PC-9 (cell line): Measurements from ENCODE around the gene ZNF385B. TPM values are rescaled to one million over a fixed set of nuclear protein-coding genes. Genes with fewer than 3 reads are reported as not detected.

ENCODE experiments used
- BruUV-seq: library from RNA; stranded (reverse); fragments of 400-500 nt; replicated peaks from 2 replicates; lab custom pipeline; 2021; lab: Mats Ljungman, UMichigan
- CTCF ChIA-PET: fragments of 300-600 bp; sonication (Branson Sonifier 250); formaldehyde crosslinking; loops from one replicate; lab custom pipeline; 2022; ENCODE audit warnings: antibody characterized with exemption; lab: Charles Lee
- POLR2A ChIA-PET: fragments of 300-600 bp; sonication (Branson Sonifier 250); formaldehyde crosslinking; loops from one replicate; lab custom pipeline; 2022; ENCODE audit warnings: antibody characterized with exemption; ENCODE audit not compliant: unreplicated experiment; lab: Charles Lee
- DNase-seq, 2 experiments: peaks; one replicate each; pipeline versions ENCODE4 v3.0.0 to v3.0.0-alpha.2; 2015 to 2022; ENCODE audit warnings: mixed read lengths in 1 of 2
- H2AFZ ChIP-seq: fragments of 200-600 bp; sonication (generic); 2 replicates; pipeline ENCODE4 v1.8.1; 2017; ENCODE audit warnings: antibody characterized with exemption
- H3F3A ChIP-seq: fragments of 200-600 bp; sonication (generic); 2 replicates; pipeline ENCODE4 v1.8.1; 2017; ENCODE audit warnings: antibody characterized with exemption, mild to moderate bottlenecking, low read depth; ENCODE audit not compliant: insufficient read depth
- H3K27ac ChIP-seq: fragments of 200-600 bp; sonication (generic); 2 replicates; pipeline ENCODE4 v1.6.1; 2016; ENCODE audit warnings: mixed run types
- H3K27me3 ChIP-seq: fragments of 200-600 bp; sonication (generic); 2 replicates; pipeline ENCODE4 v1.6.1; 2016; ENCODE audit warnings: low read depth, mixed run types; ENCODE audit not compliant: insufficient read depth
- H3K36me3 ChIP-seq: fragments of 200-600 bp; sonication (generic); 2 replicates; pipeline ENCODE4 v1.6.1; 2016; ENCODE audit warnings: low read depth, mixed run types
- H3K4me1 ChIP-seq: fragments of 200-600 bp; sonication (generic); replicated peaks from 2 replicates; pipeline ENCODE4 v1.6.1; 2016; ENCODE audit warnings: mixed run types; ENCODE audit not compliant: insufficient read depth
- H3K4me2 ChIP-seq: fragments of 200-600 bp; sonication (generic); 2 replicates; pipeline ENCODE4 v1.6.1; 2017; ENCODE audit warnings: mixed run types
- H3K4me3 ChIP-seq: fragments of 200-600 bp; sonication (generic); 2 replicates; pipeline ENCODE4 v1.6.1; 2016; ENCODE audit warnings: mixed run types
- H3K79me2 ChIP-seq: fragments of 200-600 bp; sonication (generic); 2 replicates; pipeline ENCODE4 v1.6.1; 2017; ENCODE audit warnings: low read depth, mixed run types
- H3K9me2 ChIP-seq: fragments of 200-600 bp; sonication (generic); 2 replicates; pipeline ENCODE4 v1.8.1; 2017; ENCODE audit warnings: mild to moderate bottlenecking; ENCODE audit not compliant: insufficient read depth
- H3K9me3 ChIP-seq: fragments of 200-600 bp; sonication (generic); 2 replicates; pipeline ENCODE4 v1.8.1; 2016; ENCODE audit warnings: low read depth; ENCODE audit not compliant: insufficient read depth
- H4K20me1 ChIP-seq: fragments of 200-600 bp; sonication (generic); 2 replicates; pipeline ENCODE4 v1.8.1; 2017; ENCODE audit not compliant: insufficient read depth
- EZH2 ChIP-seq: fragments of 200-600 bp; sonication (generic); IDR thresholded peaks from 2 replicates; pipeline ENCODE4 v1.8.0; 2017; ENCODE audit warnings: antibody characterized with exemption, low read depth
- intact Hi-C: fragments of 100-400 bp; cut with micrococcal nuclease; formaldehyde crosslinking; loops from one replicate; pipeline ENCODE4 v1.10.0; 2022; ENCODE audit not compliant: unreplicated experiment
- total RNA-seq: library from RNA; stranded (reverse); gene quantifications from 2 replicates; pipeline ENCODE4 v1.2.3, GENCODE V29; 2021
- TF ChIP-seq, protein P1 (sequence below): fragments of 200-600 bp; sonication (generic); conservative IDR thresholded peaks from 2 replicates; pipeline ENCODE4 v1.6.1; 2017; ENCODE audit warnings: mixed run types, antibody characterized with exemption, mild to moderate bottlenecking, moderate library complexity

ZNF385B gene
- total RNA-seq, 1 experiment from 2014 or later, result 4.1 TPM

GRCh38 chr2:179574061-179574519 lies 287.3 kb downstream of the ZNF385B start:
- ChIA-PET CTCF (no interaction called here), POLR2A (no interaction called here)
- H3K9me3 ChIP-seq, result no peaks in the 10 kb centered on the region
- H3K4me3 ChIP-seq, result no peak overlapping the region
- no TSS peak for BruUV-seq
- intact Hi-C loops, result no loop called here
- H3K79me2 ChIP-seq, result no peaks in the 10 kb centered on the region
- no peaks in the 10 kb centered on the region for H4K20me1 ChIP-seq
- no peaks in the 10 kb centered on the region for H3F3A ChIP-seq
- H3K27ac ChIP-seq, result no peak overlapping the region
- H2AFZ ChIP-seq, result no peak overlapping the region
- no peaks in the 10 kb centered on the region for H3K36me3 ChIP-seq
- H3K4me1 ChIP-seq, result no peaks in the 10 kb centered on the region
- DNase-seq, result no peak
- no peak for TF ChIP-seq EZH2
- TF ChIP-seq, protein P1, sequence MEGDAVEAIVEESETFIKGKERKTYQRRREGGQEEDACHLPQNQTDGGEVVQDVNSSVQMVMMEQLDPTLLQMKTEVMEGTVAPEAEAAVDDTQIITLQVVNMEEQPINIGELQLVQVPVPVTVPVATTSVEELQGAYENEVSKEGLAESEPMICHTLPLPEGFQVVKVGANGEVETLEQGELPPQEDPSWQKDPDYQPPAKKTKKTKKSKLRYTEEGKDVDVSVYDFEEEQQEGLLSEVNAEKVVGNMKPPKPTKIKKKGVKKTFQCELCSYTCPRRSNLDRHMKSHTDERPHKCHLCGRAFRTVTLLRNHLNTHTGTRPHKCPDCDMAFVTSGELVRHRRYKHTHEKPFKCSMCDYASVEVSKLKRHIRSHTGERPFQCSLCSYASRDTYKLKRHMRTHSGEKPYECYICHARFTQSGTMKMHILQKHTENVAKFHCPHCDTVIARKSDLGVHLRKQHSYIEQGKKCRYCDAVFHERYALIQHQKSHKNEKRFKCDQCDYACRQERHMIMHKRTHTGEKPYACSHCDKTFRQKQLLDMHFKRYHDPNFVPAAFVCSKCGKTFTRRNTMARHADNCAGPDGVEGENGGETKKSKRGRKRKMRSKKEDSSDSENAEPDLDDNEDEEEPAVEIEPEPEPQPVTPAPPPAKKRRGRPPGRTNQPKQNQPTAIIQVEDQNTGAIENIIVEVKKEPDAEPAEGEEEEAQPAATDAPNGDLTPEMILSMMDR, result no peak
- no peaks in the 10 kb centered on the region for H3K27me3 ChIP-seq
- no peaks in the 10 kb centered on the region; the same call in 1 of the 2 replicates for H3K9me2 ChIP-seq
- no peak overlapping the region for H3K4me2 ChIP-seq

- Histone ChIP-seq H4K20me1 (no peaks in the 10 kb centered on the region), H3K4me1 (no peaks in the 10 kb centered on the region), H3F3A (no peaks in the 10 kb centered on the region), H3K27me3 (no peaks in the 10 kb centered on the region), H3K79me2 (no peaks in the 10 kb centered on the region), H3K36me3 (no peaks in the 10 kb centered on the region), H3K9me2 (no peaks in the 10 kb centered on the region; the same call in 1 of the 2 replicates), H3K4me3 (no peak overlapping the region), H3K9me3 (no peaks in the 10 kb centered on the region), H3K4me2 (no peak overlapping the region), H3K27ac (no peak overlapping the region), H2AFZ (no peak overlapping the region)
- CTCF ChIA-PET, result no interaction called here
- POLR2A ChIA-PET, result no interaction called here
- no peak for DNase-seq
- TF ChIP-seq, protein P1, result no peak
- no peak for TF ChIP-seq EZH2
- intact Hi-C loops, result no loop called here
- no TSS peak for BruUV-seq
Observed at GRCh38 chr2:179572544-179572943, 288.9 kb downstream of the ZNF385B start.

GRCh38 chr2:179571721-179572120 lies 289.7 kb downstream of the ZNF385B start:
- Histone ChIP-seq H3K4me1 (no peaks in the 10 kb centered on the region), H3F3A (no peaks in the 10 kb centered on the region), H3K36me3 (no peaks in the 10 kb centered on the region), H3K4me3 (no peak overlapping the region), H3K9me2 (no peaks in the 10 kb centered on the region; the same call in 1 of the 2 replicates), H4K20me1 (no peaks in the 10 kb centered on the region), H3K79me2 (no peaks in the 10 kb centered on the region), H3K4me2 (no peak overlapping the region), H2AFZ (no peak overlapping the region), H3K9me3 (no peaks in the 10 kb centered on the region), H3K27me3 (no peaks in the 10 kb centered on the region), H3K27ac (no peak overlapping the region)
- ChIA-PET POLR2A (no interaction called here), CTCF (no interaction called here)
- DNase-seq, result no peak
- TF ChIP-seq EZH2, result no peak
- TF ChIP-seq, protein P1, result no peak
- intact Hi-C loops, result no loop called here
- no TSS peak for BruUV-seq
